ENCODE data around the gene VPREB3. TPM values are rescaled to one million over a fixed set of nuclear protein-coding genes. Genes with fewer than 3 reads are reported as not detected.
A peak's percentile ranks its signal among the peaks of the same experiment; 100 is the strongest.

The VPREB3 gene
- total and polyA plus RNA-seq, 4 donors = 0.69 to 3.2 (median 1.8) TPM; not detected in 1

- no peak for DNase-seq (ENCODE audit: low spot score)
- WGBS = 95% methylated on average over 5 of the region's 5 CpGs
- Histone ChIP-seq H3K36me3 (ENCODE audit: control insufficient read depth in 4 of 4, insufficient read depth in 3 of 4, low read depth in 1 of 4, low read length in 3 of 4) (no peaks in the 10 kb centered on the region), H3K4me3 (ENCODE audit: low read depth in 1 of 3, low read length in 3 of 3) (no peak overlapping the region), H3K27me3 (ENCODE audit: control insufficient read depth in 4 of 4, insufficient read depth in 4 of 4, low read length in 3 of 4) (no peaks in the 10 kb centered on the region), H3K27ac (ENCODE audit: low read depth in 1 of 2, low read length in 2 of 2) (no peak overlapping the region), H3K9me3 (ENCODE audit: control insufficient read depth in 4 of 4, low read length in 3 of 4) (no peaks in the 10 kb centered on the region), H3K4me1 (ENCODE audit: control insufficient read depth in 4 of 4, insufficient read depth in 4 of 4, low read length in 3 of 4) (peaks cover 9 to 23% (median 15%) of the 10 kb centered on the region in 4 donors), H3K9ac (ENCODE audit: low read depth in 1 of 2, low read length in 2 of 2) (no peak overlapping the region)
- no peak for TF ChIP-seq HNF4G (IDR thresholded peaks at IDR 0.05)
- TF ChIP-seq CTCF (IDR thresholded peaks at IDR 0.05; ENCODE audit: low read depth, low read length, missing input control) = no peak
- no peak for TF ChIP-seq SP1 (IDR thresholded peaks at IDR 0.05)
- no peak for TF ChIP-seq ZBTB33 (IDR thresholded peaks at IDR 0.05)
- no peak for TF ChIP-seq NR2F2 (IDR thresholded peaks at IDR 0.05)
- no peak for TF ChIP-seq HNF4A (conservative IDR thresholded peaks at IDR 0.05)
- no peak for TF ChIP-seq FOXA2 (IDR thresholded peaks at IDR 0.05)
- no peak for TF ChIP-seq YY1 (IDR thresholded peaks at IDR 0.05)
- TF ChIP-seq EGR1 (IDR thresholded peaks at IDR 0.05; ENCODE audit: low read depth in 2 of 2) = no peak
- TF ChIP-seq RXRA (IDR thresholded peaks at IDR 0.05) = no peak
- no peak for TF ChIP-seq ATF3 (IDR thresholded peaks at IDR 0.05)
- no peak for TF ChIP-seq GABPA (IDR thresholded peaks at IDR 0.05 in 1 of 2, conservative IDR thresholded peaks at IDR 0.05 in 1 of 2)
- TF ChIP-seq FOXA1 (IDR thresholded peaks at IDR 0.05) = no peak
Measured at GRCh38 chr22:23779731-23780130, 25.5 kb upstream of the VPREB3 start.

GRCh38 chr22:23779083-23779482 is 24.9 kb upstream of the VPREB3 start:
- DNase-seq (ENCODE audit: low spot score) = no peak
- WGBS = 97% methylated on average over 16 of the region's 16 CpGs
- H3K27me3 ChIP-seq (ENCODE audit: control insufficient read depth in 4 of 4, insufficient read depth in 4 of 4, low read length in 3 of 4) = no peaks in the 10 kb centered on the region
- no peak overlapping the region for H3K9ac ChIP-seq (ENCODE audit: low read depth in 1 of 2, low read length in 2 of 2)
- TF ChIP-seq GABPA (IDR thresholded peaks at IDR 0.05 in 1 of 2, conservative IDR thresholded peaks at IDR 0.05 in 1 of 2) (no peak), MAX (IDR thresholded peaks at IDR 0.05) (no peak), ATF3 (IDR thresholded peaks at IDR 0.05) (no peak), EGR1 (IDR thresholded peaks at IDR 0.05; ENCODE audit: low read depth in 2 of 2) (no peak), RXRA (IDR thresholded peaks at IDR 0.05) (no peak)
- no peak overlapping the region for H3K27ac ChIP-seq (ENCODE audit: low read depth in 1 of 2, low read length in 2 of 2)
- no peak overlapping the region for H3K4me3 ChIP-seq (ENCODE audit: low read depth in 1 of 3, low read length in 3 of 3)
- no peaks in the 10 kb centered on the region for H3K36me3 ChIP-seq (ENCODE audit: control insufficient read depth in 4 of 4, insufficient read depth in 3 of 4, low read depth in 1 of 4, low read length in 3 of 4)
- peaks cover 9 to 23% (median 14%) of the 10 kb centered on the region in 4 donors for H3K4me1 ChIP-seq (ENCODE audit: control insufficient read depth in 4 of 4, insufficient read depth in 4 of 4, low read length in 3 of 4)
- no peaks in the 10 kb centered on the region for H3K9me3 ChIP-seq (ENCODE audit: control insufficient read depth in 4 of 4, low read length in 3 of 4)

GRCh38 chr22:23778577-23778900 is 24.3 kb upstream of the VPREB3 start:
- no peaks in the 10 kb centered on the region for H3K9me3 ChIP-seq (ENCODE audit: control insufficient read depth in 4 of 4, low read length in 3 of 4)
- H3K27ac ChIP-seq (ENCODE audit: low read depth in 1 of 2, low read length in 2 of 2) = no peak overlapping the region
- H3K36me3 ChIP-seq (ENCODE audit: control insufficient read depth in 4 of 4, insufficient read depth in 3 of 4, low read depth in 1 of 4, low read length in 3 of 4) = no peaks in the 10 kb centered on the region
- peaks cover 4 to 20% (median 10%) of the 10 kb centered on the region in 4 donors for H3K4me1 ChIP-seq (ENCODE audit: control insufficient read depth in 4 of 4, insufficient read depth in 4 of 4, low read length in 3 of 4)
- WGBS = 68% methylated on average over 3 of the region's 3 CpGs
- no peaks in the 10 kb centered on the region for H3K27me3 ChIP-seq (ENCODE audit: control insufficient read depth in 4 of 4, insufficient read depth in 4 of 4, low read length in 3 of 4)
- H3K9ac ChIP-seq (ENCODE audit: low read depth in 1 of 2, low read length in 2 of 2) = no peak overlapping the region
- DNase-seq (ENCODE audit: low spot score) = no peak
- H3K4me3 ChIP-seq (ENCODE audit: low read depth in 1 of 3, low read length in 3 of 3) = no peak overlapping the region
- TF ChIP-seq RAD21 (IDR thresholded peaks at IDR 0.05) = no peak
- no peak for TF ChIP-seq TAF1 (conservative IDR thresholded peaks at IDR 0.05)
- TF ChIP-seq RXRA (IDR thresholded peaks at IDR 0.05) = peak; percentile 19 to 69
- peak; percentile 12 for TF ChIP-seq SP1 (IDR thresholded peaks at IDR 0.05)
